HEK293T (cell line): ENCODE results near the gene PTRH1.

Source experiments
- CTBP1 ChIP-seq: fragments of 450-650 bp; IDR thresholded peaks from 2 replicates; pipeline ENCODE4 v1.6.1; 2016; ENCODE audit warnings: borderline replicate concordance
- FOXA1 ChIP-seq: fragments of 450-650 bp; IDR thresholded peaks from 2 replicates; pipeline ENCODE4 v1.6.1; 2016; ENCODE audit warnings: mild to moderate bottlenecking
- FOXK2 ChIP-seq: fragments of 450-650 bp; IDR thresholded peaks from 2 replicates; pipeline ENCODE4 v1.6.1; 2016; ENCODE audit warnings: mild to moderate bottlenecking
- NFRKB ChIP-seq: fragments of 450-650 bp; IDR thresholded peaks from 2 replicates; pipeline ENCODE4 v1.6.1; 2016; ENCODE audit warnings: mild to moderate bottlenecking, moderate library complexity
- SP1 ChIP-seq: fragments of 450-650 bp; IDR thresholded peaks from 2 replicates; pipeline ENCODE4 v1.6.1; 2017

DNA sequence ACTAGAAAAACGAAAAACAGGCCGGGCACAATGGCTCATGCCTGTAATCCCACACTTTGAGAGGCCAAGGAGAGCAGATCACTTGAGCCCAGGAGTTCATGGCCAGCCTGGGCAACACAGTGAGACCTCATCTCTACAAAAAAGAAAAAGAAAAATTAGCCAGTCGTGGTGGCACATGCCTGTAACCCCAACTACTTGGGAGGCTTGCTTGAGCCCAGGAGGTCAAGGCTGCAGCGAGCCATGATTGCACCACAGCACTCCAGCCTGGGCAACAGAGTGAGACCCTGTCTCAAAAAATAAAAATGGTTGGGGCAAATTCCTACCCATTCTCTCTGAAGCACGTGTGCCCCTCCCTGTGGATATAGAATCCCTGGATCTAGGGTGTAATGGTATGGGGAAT is 17.1 kb downstream of the PTRH1 start:
- TF ChIP-seq NFRKB (no peak), CTBP1 (no peak), SP1 (no peak), FOXA1 (no peak), FOXK2 (no peak)
